GM19043 (cell line): ENCODE measurements around the gene GZF1.
A peak's percentile ranks its signal among the peaks of the same experiment; 100 is the strongest.

Source experiments
- ATAC-seq: cut with Tn5 transposase; IDR thresholded peaks from one replicate; pipeline ENCODE4 v1.9.1; 2021; ENCODE audit warnings: low read depth; ENCODE audit not compliant: unreplicated experiment

GZF1 gene

DNA sequence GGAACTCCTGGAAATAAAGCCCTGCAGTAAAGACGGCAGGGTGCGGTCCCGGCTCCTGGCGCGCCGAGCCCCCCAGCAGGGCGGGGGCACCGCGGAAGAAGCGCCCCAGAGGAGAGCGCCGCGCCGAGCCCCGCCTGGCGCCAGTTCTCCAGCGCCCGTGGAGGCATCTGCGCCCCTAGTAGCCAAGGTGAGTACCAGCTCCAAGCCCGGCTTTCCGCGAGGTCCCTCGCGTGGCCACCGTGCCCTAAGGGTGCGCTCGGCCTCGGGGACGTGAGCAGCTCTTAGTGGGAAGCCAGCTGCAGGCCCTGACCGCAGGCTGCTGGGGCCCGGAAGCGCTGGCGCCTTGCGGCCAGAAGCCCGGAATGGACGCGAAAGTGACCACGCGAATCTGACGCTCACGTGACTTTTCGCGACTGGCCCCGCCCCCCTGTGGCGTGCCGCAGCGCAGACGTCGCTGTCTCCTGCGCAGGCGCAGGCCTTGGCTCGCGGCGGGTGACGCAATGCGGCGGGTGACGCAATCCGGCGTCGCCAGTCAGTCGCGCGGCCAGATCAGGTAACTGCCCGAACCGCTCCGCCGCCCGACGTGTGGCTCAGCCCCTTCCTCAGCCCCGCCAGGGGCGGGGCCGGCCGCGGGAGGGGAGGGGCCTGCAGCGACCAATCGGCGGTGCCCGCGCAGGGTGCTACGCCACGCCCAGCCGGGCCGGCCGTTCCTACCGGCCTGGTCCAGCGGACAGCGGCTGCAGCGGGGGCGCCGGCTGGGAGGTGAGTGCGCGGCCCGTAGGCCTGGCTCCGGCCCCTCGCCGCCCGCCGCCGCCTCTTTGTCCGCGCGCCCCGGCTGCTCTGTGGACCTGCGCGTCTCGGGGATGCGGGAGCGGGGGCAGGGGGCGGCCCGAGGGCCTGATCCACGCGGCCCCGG is at the start of gene GZF1:
Gene GZF1, plus strand, starts transcription at position 707 of the 916 bp plus-strand sequence. CDS start 2,202 bp downstream, outside the sequence.
- peak; percentile 64 for ATAC-seq

DNA sequence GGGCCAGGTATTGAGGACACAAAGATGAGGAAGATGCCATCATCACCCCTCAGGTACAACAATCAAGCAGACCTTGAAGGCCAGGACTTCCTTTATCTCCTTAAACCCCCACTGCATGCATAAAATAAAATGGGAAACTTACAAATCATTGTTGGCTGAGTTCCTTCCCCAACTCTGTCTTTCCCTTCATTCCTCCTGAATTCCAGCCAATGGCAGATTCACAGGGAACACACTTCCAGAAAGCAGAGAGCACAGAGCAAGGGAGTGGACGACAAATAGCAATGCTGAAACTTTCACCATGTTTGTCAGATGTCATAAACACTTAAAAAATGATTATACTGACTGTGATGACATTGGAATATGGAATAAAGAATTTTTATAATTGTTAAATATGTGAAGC is 48.7 kb upstream of the GZF1 start:
- ATAC-seq = no peak

- no peak for ATAC-seq
These were observed 47.3 kb upstream of the GZF1 start for GRCh38 chr20:23314699-23315098.

- no peak for ATAC-seq
These were observed 46.9 kb upstream of the GZF1 start for GRCh38 chr20:23315099-23315498.

DNA sequence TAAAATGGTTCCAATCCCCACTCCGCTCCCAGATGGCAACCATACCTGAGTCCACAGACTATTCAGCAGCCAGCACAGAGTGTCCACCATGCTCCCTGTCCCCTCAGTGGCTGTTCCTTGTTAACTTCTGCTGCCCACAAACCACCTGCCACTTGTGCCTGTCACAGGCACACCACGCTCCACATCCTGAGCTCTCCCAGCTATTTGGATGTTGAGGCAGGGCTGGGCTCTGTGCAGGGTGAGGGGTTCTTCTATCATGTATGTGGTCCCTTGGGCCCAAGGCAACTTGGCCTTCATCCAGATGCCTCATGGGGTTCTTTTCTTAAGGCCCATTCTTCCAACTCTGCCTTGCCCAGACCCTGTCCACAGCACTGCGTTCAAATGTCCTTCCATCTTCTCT is 45.4 kb upstream of the GZF1 start:
- no peak for ATAC-seq

- no peak for ATAC-seq
These were observed 44.9 kb upstream of the GZF1 start for GRCh38 chr20:23317081-23317480.

DNA sequence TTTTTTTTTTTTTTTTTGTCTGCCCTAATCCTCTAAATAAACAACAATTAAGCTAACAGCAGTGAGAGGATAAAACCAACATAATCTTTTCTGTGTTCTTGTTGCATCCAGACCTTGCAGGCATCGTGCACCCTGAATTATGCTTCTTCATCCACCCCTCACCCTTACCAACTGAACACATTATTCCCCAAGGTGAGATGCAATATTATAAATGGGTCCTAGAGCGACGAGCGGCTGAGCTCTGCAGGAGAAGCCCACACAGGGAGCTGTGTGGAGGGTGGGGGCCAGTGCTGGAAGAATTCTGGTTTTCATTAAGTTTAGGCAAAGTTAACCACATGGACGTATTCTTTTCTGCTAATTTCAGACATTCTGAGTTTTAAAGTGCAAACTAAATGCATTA is 43.6 kb upstream of the GZF1 start:
- ATAC-seq = no peak

- no peak for ATAC-seq
These were observed 41.7 kb upstream of the GZF1 start for GRCh38 chr20:23320317-23320716.

DNA sequence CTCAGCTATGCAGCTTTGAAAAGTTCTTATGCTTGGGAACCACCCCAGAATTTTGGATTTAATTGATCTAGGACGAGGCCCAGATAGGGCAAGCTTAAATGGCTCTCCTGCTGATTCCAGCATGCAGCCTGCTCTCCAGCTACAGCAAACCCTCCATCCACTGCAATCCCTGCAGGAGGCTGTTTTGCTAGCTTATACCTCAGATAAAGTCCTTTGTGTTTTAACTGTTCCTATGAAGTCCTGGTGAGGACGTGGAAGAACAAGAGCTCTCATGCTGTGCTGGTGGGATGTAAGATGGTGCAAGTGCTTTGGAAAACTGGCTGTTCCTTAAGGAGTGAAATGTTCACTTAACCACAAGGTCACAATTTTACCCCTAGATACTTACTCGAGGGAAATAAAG is 36.9 kb upstream of the GZF1 start:
- ATAC-seq = no peak

- no peak for ATAC-seq
These were observed 35.2 kb upstream of the GZF1 start for GRCh38 chr20:23326774-23327173.

GRCh38 chr20:23327617-23328333 is 34.2 kb upstream of the GZF1 start:
- no peak for ATAC-seq

DNA sequence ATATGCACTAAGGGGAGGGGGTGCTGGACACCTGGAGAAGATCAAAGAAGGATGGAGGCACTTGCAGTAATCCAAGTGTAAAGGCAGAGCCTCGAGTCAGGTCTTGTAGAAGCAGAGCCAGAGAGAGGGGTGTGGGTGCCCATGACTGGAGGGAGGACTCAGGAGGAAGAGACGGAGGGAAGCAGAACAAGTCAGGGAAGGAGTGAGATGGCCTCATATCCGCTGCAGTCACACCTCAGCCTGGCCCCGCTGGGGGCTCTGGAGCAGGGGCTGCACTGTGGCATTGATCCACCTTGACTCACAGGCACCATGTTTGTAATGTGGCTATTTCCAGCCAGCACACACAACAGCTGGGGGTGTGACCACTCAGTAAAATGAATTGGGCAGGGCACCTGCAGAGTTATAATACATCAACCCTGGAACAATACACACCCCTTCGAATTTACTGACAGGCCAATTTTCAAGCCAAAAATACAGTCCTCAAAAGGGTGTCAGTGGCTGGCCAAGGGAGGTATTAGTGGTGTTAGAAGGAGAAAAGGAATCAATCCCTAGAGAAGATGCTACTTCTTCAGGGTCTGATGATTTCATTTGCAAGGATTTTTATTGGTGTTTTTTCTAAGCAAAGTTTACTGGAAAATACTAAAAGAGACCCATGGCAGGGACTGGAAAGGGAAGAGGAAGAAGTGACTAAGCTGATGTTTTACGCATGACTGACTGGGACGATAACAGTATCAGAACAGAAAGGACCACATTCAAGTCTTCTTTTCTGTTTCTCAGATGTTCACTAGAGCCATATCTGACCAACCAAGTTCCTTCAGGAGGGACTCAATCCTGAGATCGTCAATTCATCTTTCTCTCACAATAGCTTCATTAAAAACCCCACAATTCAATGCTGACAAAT is 30.3 kb upstream of the GZF1 start:
- no peak for ATAC-seq

DNA sequence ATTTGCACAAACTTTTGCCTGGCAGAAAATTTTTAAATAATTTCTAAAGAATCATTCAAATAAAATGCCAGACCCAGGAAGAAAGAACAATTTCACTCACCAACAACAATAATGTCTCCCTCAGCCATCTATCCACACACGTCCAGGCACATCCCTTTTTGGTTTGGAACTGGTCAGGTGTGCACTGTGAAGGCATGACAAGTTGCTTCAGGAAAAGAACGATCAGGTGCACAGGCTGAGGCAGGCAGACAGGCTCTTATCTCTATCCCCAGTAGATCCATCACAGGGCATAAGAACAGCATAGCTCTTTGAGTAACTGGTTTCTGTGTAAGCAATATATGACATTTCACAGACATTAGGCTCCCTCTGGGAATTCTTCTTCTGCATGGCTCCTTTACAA is 29.5 kb upstream of the GZF1 start:
- no peak for ATAC-seq

- ATAC-seq = no peak
These were observed 27.9 kb upstream of the GZF1 start for GRCh38 chr20:23334111-23334510.

DNA sequence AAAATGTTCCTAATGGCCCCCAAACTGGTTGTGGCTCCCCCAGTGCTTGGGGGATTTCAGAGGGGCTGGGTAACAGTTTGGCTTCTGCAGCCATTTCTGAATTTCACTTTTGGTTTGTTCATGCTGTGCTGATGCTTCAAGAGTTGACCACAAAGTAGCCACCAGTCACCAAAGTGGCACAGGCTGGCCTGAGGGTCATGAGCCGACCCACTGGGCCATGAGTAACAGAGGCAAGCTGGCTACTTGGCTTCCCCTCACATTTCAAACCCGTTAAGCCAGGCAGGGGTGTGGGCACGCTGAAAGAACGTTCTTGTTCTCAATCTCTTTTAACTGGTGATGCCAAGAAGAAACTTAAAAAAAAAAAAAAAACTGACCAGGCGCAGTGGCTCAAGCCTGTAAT is 26.5 kb upstream of the GZF1 start:
- ATAC-seq = no peak

DNA sequence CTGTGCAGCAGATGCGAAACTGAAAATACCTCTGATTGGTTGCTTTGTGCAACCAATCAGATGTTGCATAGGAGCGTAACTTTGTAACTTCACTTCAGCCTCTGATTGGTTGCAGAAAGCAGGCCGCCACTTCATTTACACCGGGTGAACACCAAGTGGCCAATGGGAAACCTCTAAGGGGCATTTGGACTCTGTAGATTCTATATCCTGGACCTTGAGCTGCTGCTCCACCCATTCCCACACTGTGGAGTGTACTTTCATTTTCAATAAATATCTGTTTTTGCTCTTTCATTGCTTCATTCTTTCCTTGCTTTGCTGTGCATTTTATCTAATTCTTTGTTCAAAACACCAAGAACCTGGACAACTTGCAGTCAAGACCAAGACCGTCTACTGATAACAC is 25.5 kb upstream of the GZF1 start:
- no peak for ATAC-seq

- ATAC-seq = no peak
These were observed 24.7 kb upstream of the GZF1 start for GRCh38 chr20:23337312-23337711.

GRCh38 chr20:23339986-23340385 is 22.0 kb upstream of the GZF1 start:
- no peak for ATAC-seq

GRCh38 chr20:23340524-23340923 is 21.5 kb upstream of the GZF1 start:
- no peak for ATAC-seq

DNA sequence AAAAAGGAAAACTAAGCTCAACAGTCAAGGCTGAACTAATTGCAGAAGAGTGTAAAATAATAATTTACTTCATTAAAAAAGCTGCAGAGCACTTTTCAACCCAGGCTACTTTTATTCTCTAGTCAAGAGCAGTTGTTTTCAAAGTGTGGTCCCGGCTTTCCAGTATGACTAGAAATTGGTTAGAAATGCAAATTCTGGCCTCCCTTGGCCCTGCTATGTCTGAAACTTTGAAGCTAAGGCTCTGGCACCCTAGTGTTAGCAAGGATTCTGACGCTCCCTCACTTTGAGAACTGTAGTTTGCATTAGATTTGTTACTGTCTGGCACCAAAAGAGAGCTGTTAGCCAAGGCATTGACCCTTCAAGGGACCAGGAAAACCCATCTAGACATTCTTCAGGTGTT is 20.9 kb upstream of the GZF1 start:
- ATAC-seq = no peak

- no peak for ATAC-seq
These were observed 18.4 kb upstream of the GZF1 start for GRCh38 chr20:23343590-23343989.
